Right atrium auricular region (tissue), 2 donors: ENCODE data around the gene INO80D. TPM values are rescaled to one million over a fixed set of nuclear protein-coding genes. Genes with fewer than 3 reads are reported as not detected.

Experiments used
- DNase-seq: peaks from one replicate; pipeline ENCODE4 v3.0.0-alpha.2; 2019; ENCODE audit warnings: low spot score
- H3K27ac ChIP-seq, 2 donors: fragments of 200-600 bp; sonication (generic); 1 replicate in 1 of 2; 2 replicates in 1 of 2; pipeline ENCODE4 v1.5.1; 2016 to 2019
- H3K27me3 ChIP-seq, 2 donors: fragments of 200-600 bp; sonication (generic); one replicate each; pipeline versions ENCODE4 v1.5.1 to v1.6.0; 2017 to 2019
- H3K36me3 ChIP-seq: fragments of 200-600 bp; sonication (generic); one replicate; pipeline ENCODE4 v1.5.1; 2016
- H3K4me1 ChIP-seq, 2 donors: fragments of 200-600 bp; sonication (generic); one replicate each; pipeline versions ENCODE4 v1.5.1 to v1.6.0; 2017 to 2019
- H3K4me3 ChIP-seq, 2 donors: fragments of 200-600 bp; sonication (generic); 1 replicate in 1 of 2; 2 replicates in 1 of 2; pipeline ENCODE4 v1.5.1; 2017 to 2019; ENCODE audit warnings: mild to moderate bottlenecking in 1 of 2, moderate library complexity in 1 of 2
- H3K9me3 ChIP-seq, 2 donors: fragments of 200-600 bp; sonication (generic); one replicate each; pipeline ENCODE4 v1.5.1; 2019
- CTCF ChIP-seq, 2 donors: fragments of 200-600 bp; sonication (generic); IDR thresholded peaks; one replicate each; pipeline ENCODE4 v1.5.1; 2019; ENCODE audit warnings: antibody characterized with exemption in 2 of 2
- total RNA-seq, 2 donors: library from RNA; depleted of rRNA; stranded (reverse); fragments of >200 nt; gene quantifications; one replicate each; pipeline ENCODE4 v1.1.0, GENCODE V29; 2016

The INO80D gene
- total RNA-seq, 2 donors from 2014 or later: 10.2 to 12.9 TPM

GRCh38 chr2:205946226-205946625 lies 139.7 kb downstream of the INO80D start:
- Histone ChIP-seq H3K27ac (no peak overlapping the region), H3K4me1 (peaks cover 0 to 14% of the 10 kb centered on the region in 2 donors), H3K36me3 (no peaks in the 10 kb centered on the region), H3K27me3 (no peaks in the 10 kb centered on the region), H3K9me3 (peaks cover 0 to under 1% of the 10 kb centered on the region in 2 donors), H3K4me3 (no peak overlapping the region)
- no peak for DNase-seq
- no peak for TF ChIP-seq CTCF (IDR thresholded peaks at IDR 0.05)

Other genes starting within 250 kb of the INO80D start
- 100 to 1,000 TPM; 183 to 388 TPM for gene NDUFS1, start 73.3 kb upstream of the INO80D start, total RNA-seq
- gene EEF1B2, start 73.7 kb upstream of the INO80D start, total RNA-seq: 100 to 1,000 TPM; 212 to 254 TPM
- gene ZDBF2, start 188.5 kb upstream of the INO80D start, total RNA-seq: 10 to 100 TPM in 1 of 2 donors, 1 to 10 TPM in 1; 7.2 to 10.6 TPM